HCT116 (cell line): ENCODE results near the gene ACSL4. TPM values are rescaled to one million over a fixed set of nuclear protein-coding genes. Genes with fewer than 3 reads are reported as not detected.

Source experiments
- ATAC-seq: fragments of 200-7000 bp; cut with Tn5 transposase; 2 replicates; pipeline ENCODE4 v1.9.1; 2020; ENCODE audit warnings: mild to moderate bottlenecking, moderate library complexity
- BruUV-seq: library from RNA; stranded (reverse); fragments of 400-500 nt; replicated peaks from 2 replicates; lab custom pipeline; 2021; lab: Mats Ljungman, UMichigan
- CTCF ChIA-PET: fragments of 300-600 bp; sonication (Branson Sonifier 250); formaldehyde crosslinking; loops from one replicate; lab custom pipeline; 2021; ENCODE audit warnings: antibody characterized with exemption; lab: Charles Lee
- POLR2A ChIA-PET: fragments of 300-600, 350-600 bp; sonication (Branson Sonifier 250); formaldehyde crosslinking; loops from one replicate; lab custom pipeline; 2021; ENCODE audit warnings: antibody characterized with exemption; lab: Charles Lee
- RAD21 ChIA-PET, 2 experiments: fragments of 300-600 bp; sonication (Branson Sonifier 250); formaldehyde crosslinking; loops; one replicate each; lab custom pipeline; 2023; ENCODE audit warnings: low total read pairs in 2 of 2; ENCODE audit not compliant: uncharacterized antibody in 2 of 2, unreplicated experiment in 2 of 2, low non-redundant PET in 1 of 2; lab: Charles Lee
- DNase-seq: peaks from one replicate; pipeline ENCODE4 v3.0.0-alpha.2; 2010; ENCODE audit warnings: low read depth, low spot score
- H2AFZ ChIP-seq: fragments of 200-600 bp; shearing (Covaris generic), sonication (generic); 2 replicates; pipeline ENCODE4 v1.6.1; 2017; ENCODE audit warnings: low read depth, mixed run types, mixed read lengths, antibody characterized with exemption, low read length; ENCODE audit not compliant: poor library complexity, severe bottlenecking
- H3K27ac ChIP-seq: 2 replicates; pipeline ENCODE4 v1.5.1; 2012; ENCODE audit warnings: low read depth, low read length
- H3K27me3 ChIP-seq: fragments of 200-600 bp; sonication (generic); 2 replicates; pipeline ENCODE4 v1.6.1; 2016; ENCODE audit warnings: mixed run types, low read length, mixed read lengths; ENCODE audit not compliant: insufficient read depth
- H3K36me3 ChIP-seq, 2 experiments: fragments of 200-500 bp in 1 of 2; fragments of 200-600 bp in 1 of 2; sonication (Bioruptor generic) in 1 of 2; sonication (generic) in 1 of 2; 2 replicates each; pipeline versions ENCODE4 v1.5.1 to v1.6.1; 2014 to 2016; ENCODE audit warnings: low read length in 2 of 2, inconsistent platforms in 1 of 2, mixed read lengths in 1 of 2, mixed run types in 1 of 2; ENCODE audit not compliant: insufficient read depth in 2 of 2, control insufficient read depth in 1 of 2
- H3K4me1 ChIP-seq, 2 experiments: fragments of 200-600 bp in 1 of 2; sonication (generic) in 1 of 2; 2 replicates each; pipeline versions ENCODE4 v1.5.1 to v1.6.1; 2012 to 2017; ENCODE audit warnings: low read length in 2 of 2, inconsistent platforms in 1 of 2, mild to moderate bottlenecking in 1 of 2, mixed read lengths in 1 of 2, mixed run types in 1 of 2, moderate library complexity in 1 of 2; ENCODE audit not compliant: insufficient read depth in 2 of 2, control insufficient read depth in 1 of 2
- H3K4me2 ChIP-seq: fragments of 200-600 bp; sonication (generic); 2 replicates; pipeline ENCODE4 v1.6.1; 2017; ENCODE audit warnings: mixed run types, low read length, mixed read lengths
- H3K4me3 ChIP-seq, 2 experiments: fragments of 200-600 bp in 1 of 2; sonication (generic) in 1 of 2; replicated peaks in 1 of 2; 2 replicates each; pipeline ENCODE4 v1.5.1; 2011 to 2016; ENCODE audit warnings: low read length in 2 of 2, control low read depth in 1 of 2, low read depth in 1 of 2, mild to moderate bottlenecking in 1 of 2, mixed read lengths in 1 of 2, mixed run types in 1 of 2
- H3K79me2 ChIP-seq: fragments of 200-600 bp; sonication (generic); 2 replicates; pipeline ENCODE4 v1.6.1; 2017; ENCODE audit warnings: mild to moderate bottlenecking, mixed run types, low read length, moderate library complexity, mixed read lengths; ENCODE audit not compliant: insufficient read depth
- H3K9ac ChIP-seq: fragments of 200-600 bp; sonication (generic); 2 replicates; pipeline ENCODE4 v1.6.1; 2016; ENCODE audit warnings: low read length, mixed read lengths
- H3K9me2 ChIP-seq: fragments of 200-600 bp; sonication (generic), shearing (Covaris generic); 2 replicates; pipeline ENCODE4 v1.6.1; 2017; ENCODE audit warnings: mixed run types, mild to moderate bottlenecking, moderate library complexity; ENCODE audit not compliant: insufficient read depth
- H3K9me3 ChIP-seq, 2 experiments: fragments of 200-500 bp in 1 of 2; fragments of 200-600 bp in 1 of 2; sonication (Bioruptor generic) in 1 of 2; sonication (generic) in 1 of 2; 2 replicates each; pipeline ENCODE4 v1.6.1; 2014 to 2017; ENCODE audit warnings: low read length in 2 of 2, mixed read lengths in 2 of 2, inconsistent platforms in 1 of 2, low read depth in 1 of 2, mild to moderate bottlenecking in 1 of 2, mixed run types in 1 of 2, moderate library complexity in 1 of 2; ENCODE audit not compliant: control insufficient read depth in 1 of 2, insufficient read depth in 1 of 2
- H4K20me1 ChIP-seq: fragments of 200-600 bp; sonication (generic), shearing (Covaris generic); 2 replicates; pipeline ENCODE4 v1.6.1; 2017; ENCODE audit warnings: mixed run types, mild to moderate bottlenecking, moderate library complexity; ENCODE audit not compliant: insufficient read depth
- ATF3 ChIP-seq: IDR thresholded peaks from 2 replicates; pipeline ENCODE4 v1.6.1; 2012
- CEBPB ChIP-seq: IDR thresholded peaks from 2 replicates; pipeline ENCODE4 v1.6.1; 2012; ENCODE audit warnings: low read depth
- EZH2phosphoT487 ChIP-seq: fragments of 200-600 bp; IDR thresholded peaks from 2 replicates; pipeline ENCODE4 v1.6.1; 2018; ENCODE audit warnings: antibody characterized with exemption, borderline replicate concordance
- JUND ChIP-seq: IDR thresholded peaks from 2 replicates; pipeline ENCODE4 v1.6.1; 2012
- POLR2AphosphoS5 ChIP-seq: IDR thresholded peaks from 2 replicates; pipeline ENCODE4 v1.6.1; 2011; ENCODE audit warnings: mild to moderate bottlenecking, low read depth, low read length, moderate library complexity
- SRF ChIP-seq: IDR thresholded peaks from 2 replicates; pipeline ENCODE4 v1.6.1; 2012; ENCODE audit warnings: low read depth
- ZFX ChIP-seq: fragments of 450-650 bp; IDR thresholded peaks from 2 replicates; pipeline ENCODE4 v1.6.1; 2017
- intact Hi-C: fragments of 100-400 bp; cut with micrococcal nuclease; formaldehyde crosslinking; loops from 2 replicates; pipeline ENCODE4 v1.10.0; 2022
- total RNA-seq: library from RNA; stranded (reverse); gene quantifications from one replicate; pipeline ENCODE4 v1.2.1, GENCODE V29; 2021; ENCODE audit not compliant: unreplicated experiment

Gene ACSL4
- total RNA-seq, 1 experiment from 2014 or later: 50.5 TPM

GRCh38 chrX:109596015-109596414, 137.0 kb downstream of the ACSL4 start:
- RAD21 ChIA-PET: no interaction called here
- intact Hi-C loops: no loop called here
- no peaks in the 10 kb centered on the region for H3K79me2 ChIP-seq
- H4K20me1 ChIP-seq: no peaks in the 10 kb centered on the region
- no peaks in the 10 kb centered on the region for H3K27me3 ChIP-seq
- no peak overlapping the region for H3K4me3 ChIP-seq
- H3K4me2 ChIP-seq: no peak overlapping the region
- no peaks in the 10 kb centered on the region for H3K4me1 ChIP-seq
- DNase-seq (no peak), ATAC-seq (no peak)
- H3K9me2 ChIP-seq: no peaks in the 10 kb centered on the region
- H3K9ac ChIP-seq: no peak overlapping the region
- CTCF ChIA-PET: no interaction called here
- H2AFZ ChIP-seq: no peak overlapping the region
- POLR2A ChIA-PET: interaction anchor here (0.6 kb wide), 1 partner anchor 63 kb away, joined by 3 read pairs; no protein-coding TSS in a partner anchor
- no peaks in the 10 kb centered on the region for H3K9me3 ChIP-seq
- BruUV-seq: no TSS peak
- TF ChIP-seq POLR2AphosphoS5 (no peak), JUND (no peak), SRF (no peak), EZH2phosphoT487 (no peak), CEBPB (no peak), ZFX (no peak), ATF3 (no peak)
- H3K27ac ChIP-seq: no peak overlapping the region
- no peaks in the 10 kb centered on the region for H3K36me3 ChIP-seq

Other genes with a start within 250 kb of the ACSL4 start
- gene NXT2, start 196.4 kb downstream of the ACSL4 start, total RNA-seq: 14.3 TPM
- gene KCNE5, start 108.1 kb downstream of the ACSL4 start, total RNA-seq: not detected